H1 (cell line): ENCODE data around the gene ENPEP. TPM values are rescaled to one million over a fixed set of nuclear protein-coding genes. Genes with fewer than 3 reads are reported as not detected.

ENCODE experiments used
- CTCF ChIA-PET: fragments of 300-600 bp; sonication (Branson Sonifier 250); formaldehyde crosslinking; loops from one replicate; lab custom pipeline; 2021; ENCODE audit not compliant: partially characterized antibody; lab: Charles Lee
- POLR2A ChIA-PET: fragments of 300-600 bp; sonication (Branson Sonifier 250); formaldehyde crosslinking; loops from one replicate; lab custom pipeline; 2021; ENCODE audit warnings: inconsistent platforms; ENCODE audit not compliant: partially characterized antibody; lab: Charles Lee
- DNase-seq, 2 experiments: peaks; one replicate each; pipeline versions ENCODE4 v3.0.0 to v3.0.0-alpha.2; 2010 to 2022; ENCODE audit warnings: low spot score in 2 of 2, low read depth in 1 of 2, mixed read lengths in 1 of 2
- FAIRE-seq: peaks from 2 replicates; lab custom pipeline; 2011; peaks lifted over from hg19 to GRCh38; lab: Jason Lieb, UNC
- H2AFZ ChIP-seq: 2 replicates; pipeline ENCODE4 v1.8.1; 2012; ENCODE audit warnings: low read length, inconsistent platforms
- H2AK5ac ChIP-seq: 2 replicates; pipeline ENCODE4 v1.6.1; 2013; ENCODE audit warnings: low read depth, low read length
- H2BK120ac ChIP-seq: replicated peaks from 2 replicates; pipeline ENCODE3; 2013; ENCODE audit warnings: low read depth, low read length, inconsistent platforms
- H2BK12ac ChIP-seq: 2 replicates; pipeline ENCODE4 v1.6.1; 2013; ENCODE audit warnings: low read depth, low read length
- H2BK15ac ChIP-seq: 2 replicates; pipeline ENCODE4 v1.6.1; 2013; ENCODE audit warnings: low read length
- H2BK20ac ChIP-seq: 2 replicates; pipeline ENCODE4 v1.6.1; 2013; ENCODE audit warnings: low read length
- H2BK5ac ChIP-seq: 2 replicates; pipeline ENCODE4 v1.6.1; 2013; ENCODE audit warnings: low read depth, low read length
- H3K14ac ChIP-seq: 2 replicates; pipeline ENCODE4 v1.6.1; 2013; ENCODE audit warnings: inconsistent platforms; ENCODE audit not compliant: insufficient read length
- H3K18ac ChIP-seq: 2 replicates; pipeline ENCODE4 v1.6.1; 2013; ENCODE audit warnings: low read length; ENCODE audit errors: extremely low read depth
- H3K23ac ChIP-seq: 2 replicates; pipeline ENCODE4 v1.6.1; 2013; ENCODE audit warnings: inconsistent platforms; ENCODE audit not compliant: insufficient read length
- H3K23me2 ChIP-seq: 2 replicates; pipeline ENCODE4 v1.6.1; 2013; ENCODE audit warnings: low read depth, low read length
- H3K27ac ChIP-seq: 2 replicates; pipeline ENCODE4 v1.6.1; 2011; ENCODE audit warnings: low read depth, low read length, inconsistent platforms
- H3K27me3 ChIP-seq, 4 experiments: replicated peaks in 1 of 4; 1 replicate in 1 of 4; 2 replicates in 3 of 4; pipeline versions ENCODE4 v1.6.1 to v1.8.1; 2011 to 2013; ENCODE audit warnings: low read length in 3 of 4, mild to moderate bottlenecking in 3 of 4, inconsistent platforms in 2 of 4, mixed read lengths in 2 of 4, moderate library complexity in 1 of 4; ENCODE audit not compliant: control insufficient read depth in 3 of 4, insufficient read depth in 3 of 4; ENCODE audit errors: extremely low read depth in 1 of 4
- H3K36me3 ChIP-seq, 4 experiments: 2 replicates each; pipeline versions ENCODE4 v1.6.1 to v1.8.1; 2011 to 2013; ENCODE audit warnings: mild to moderate bottlenecking in 4 of 4, low read length in 3 of 4, moderate library complexity in 2 of 4, control low read depth in 1 of 4, inconsistent platforms in 1 of 4; ENCODE audit not compliant: insufficient read depth in 4 of 4, control insufficient read depth in 2 of 4
- H3K4ac ChIP-seq: replicated peaks from 2 replicates; pipeline ENCODE3; 2013; ENCODE audit warnings: low read length, low read depth, mixed read lengths, inconsistent platforms; ENCODE audit not compliant: insufficient read length
- H3K4me1 ChIP-seq, 4 experiments: replicated peaks in 1 of 4; 1 replicate in 1 of 4; 2 replicates in 3 of 4; pipeline versions ENCODE4 v1.6.1 to v1.8.1; 2011 to 2013; ENCODE audit warnings: low read length in 3 of 4, inconsistent platforms in 2 of 4, mixed read lengths in 1 of 4; ENCODE audit not compliant: insufficient read depth in 4 of 4, control insufficient read depth in 3 of 4
- H3K4me2 ChIP-seq, 2 experiments: 2 replicates each; pipeline versions ENCODE4 v1.6.1 to v1.8.1; 2011 to 2013; ENCODE audit warnings: low read depth in 2 of 2, low read length in 2 of 2, control low read depth in 1 of 2, inconsistent platforms in 1 of 2, mild to moderate bottlenecking in 1 of 2; ENCODE audit not compliant: insufficient read depth in 1 of 2
- H3K4me3 ChIP-seq, 4 experiments: fragments of 200-600, 300-600 bp in 1 of 4; sonication (generic), shearing (Covaris generic), sonication (Bioruptor Twin) in 1 of 4; 2 replicates each; pipeline versions ENCODE4 v1.5.1 to v1.8.1; 2011 to 2016; ENCODE audit warnings: low read length in 4 of 4, low read depth in 3 of 4, control low read depth in 2 of 4, inconsistent platforms in 2 of 4, mild to moderate bottlenecking in 2 of 4, mixed read lengths in 1 of 4, moderate library complexity in 1 of 4; ENCODE audit not compliant: insufficient read depth in 2 of 4; ENCODE audit errors: extremely low read depth in 1 of 4
- H3K56ac ChIP-seq: replicated peaks from 2 replicates; pipeline ENCODE3; 2013; ENCODE audit warnings: low read depth, mild to moderate bottlenecking, mixed read lengths, low read length, inconsistent platforms; ENCODE audit not compliant: insufficient read length
- H3K79me1 ChIP-seq: 2 replicates; pipeline ENCODE4 v1.6.1; 2013; ENCODE audit warnings: low read depth, low read length, control low read depth
- H3K79me2 ChIP-seq, 2 experiments: 2 replicates each; pipeline versions ENCODE4 v1.6.1 to v1.8.1; 2012 to 2013; ENCODE audit warnings: low read length in 2 of 2, mild to moderate bottlenecking in 2 of 2, inconsistent platforms in 1 of 2; ENCODE audit not compliant: insufficient read depth in 2 of 2, control insufficient read depth in 1 of 2
- H3K9ac ChIP-seq, 4 experiments: replicated peaks in 1 of 4; 1 replicate in 1 of 4; 2 replicates in 3 of 4; pipeline versions ENCODE4 v1.6.1 to v1.8.1; 2011 to 2013; ENCODE audit warnings: low read depth in 3 of 4, low read length in 3 of 4, control low read depth in 2 of 4, mild to moderate bottlenecking in 2 of 4, moderate library complexity in 2 of 4, inconsistent platforms in 1 of 4; ENCODE audit errors: extremely low read depth in 1 of 4
- H3K9me3 ChIP-seq, 2 experiments: 2 replicates each; pipeline versions ENCODE4 v1.6.1 to v1.8.1; 2012 to 2013; ENCODE audit warnings: mild to moderate bottlenecking in 2 of 2, moderate library complexity in 2 of 2, control low read depth in 1 of 2, inconsistent platforms in 1 of 2, low read depth in 1 of 2, low read length in 1 of 2, mixed read lengths in 1 of 2; ENCODE audit not compliant: insufficient read depth in 2 of 2
- H4K20me1 ChIP-seq, 2 experiments: replicated peaks in 1 of 2; 2 replicates each; pipeline versions ENCODE3 to v1.8.1; 2011 to 2013; ENCODE audit warnings: inconsistent platforms in 2 of 2, low read length in 2 of 2, mild to moderate bottlenecking in 1 of 2; ENCODE audit not compliant: insufficient read depth in 2 of 2, control insufficient read depth in 1 of 2
- H4K5ac ChIP-seq: 2 replicates; pipeline ENCODE4 v1.6.1; 2013; ENCODE audit warnings: low read length, low read depth, mixed read lengths, inconsistent platforms; ENCODE audit not compliant: insufficient read length
- H4K8ac ChIP-seq: 2 replicates; pipeline ENCODE4 v1.8.0; 2013; ENCODE audit warnings: mild to moderate bottlenecking, moderate library complexity, low read length, inconsistent platforms; ENCODE audit not compliant: insufficient read depth; ENCODE audit errors: extremely low read depth
- H4K91ac ChIP-seq: replicated peaks from 2 replicates; pipeline ENCODE3; 2013; ENCODE audit warnings: low read length, mixed read lengths, inconsistent platforms; ENCODE audit not compliant: insufficient read length
- GTF2F1 ChIP-seq: IDR thresholded peaks from 2 replicates; pipeline ENCODE4 v1.6.1; 2012; ENCODE audit warnings: low read depth, low read length, improper control_type of control experiment, borderline replicate concordance
- POLR2AphosphoS5 ChIP-seq: IDR thresholded peaks from 2 replicates; pipeline ENCODE4 v1.6.1; 2011; ENCODE audit warnings: low read depth, low read length
- TCF12 ChIP-seq: IDR thresholded peaks from 2 replicates; pipeline ENCODE4 v1.6.1; 2011; ENCODE audit warnings: low read depth, mild to moderate bottlenecking, low read length
- WGBS, 2 experiments: shearing (Covaris generic) in 1 of 2; methylation state at CpG; one replicate each; pipeline versions ENCODE4 v1.1.6 to v1.1.7; 2013 to 2015; ENCODE audit warnings: low lambda C conversion rate in 2 of 2, mixed read lengths in 2 of 2, inconsistent platforms in 1 of 2, low coverage in 1 of 2, missing lambda C conversion rate in 1 of 2; ENCODE audit not compliant: insufficient replicate concordance in 2 of 2, insufficient coverage in 1 of 2, insufficient read length in 1 of 2; ENCODE audit errors: extremely low coverage in 1 of 2, missing lambda C conversion rate in 1 of 2; 5-methylcytosine and 5-hydroxymethylcytosine counted together
- polyA plus RNA-seq, 7 experiments: library from polyadenylated mRNA; depleted of rRNA in 3 of 7; stranded (reverse) in 5 of 7; unstranded in 2 of 7; fragments of >200 nt in 5 of 7; fragments of 200-250 nt in 2 of 7; gene quantifications; 1 replicate in 5 of 7; 2 replicates in 1 of 7; 4 replicates in 1 of 7; pipeline versions ENCODE4 v1.2.1 to v1.2.3, GENCODE V29; 2011 to 2013; ENCODE audit warnings: missing spikeins in 2 of 7, mixed read lengths in 2 of 7
- total RNA-seq: library from RNA; stranded (reverse); fragmentation: NEBNext Ultra II Directional; extraction: Animal tissue kit (Norgen Biotek cat#: 25700); gene quantifications from 2 replicates; pipeline ENCODE4 v1.2.1, GENCODE V29; 2021

Gene ENPEP
- total and polyA plus RNA-seq, 2 of the 8 experiments (the other 6 are each of a cell fraction or from before 2014, with no cell fraction given), result 0.09 to 0.61 TPM

DNA sequence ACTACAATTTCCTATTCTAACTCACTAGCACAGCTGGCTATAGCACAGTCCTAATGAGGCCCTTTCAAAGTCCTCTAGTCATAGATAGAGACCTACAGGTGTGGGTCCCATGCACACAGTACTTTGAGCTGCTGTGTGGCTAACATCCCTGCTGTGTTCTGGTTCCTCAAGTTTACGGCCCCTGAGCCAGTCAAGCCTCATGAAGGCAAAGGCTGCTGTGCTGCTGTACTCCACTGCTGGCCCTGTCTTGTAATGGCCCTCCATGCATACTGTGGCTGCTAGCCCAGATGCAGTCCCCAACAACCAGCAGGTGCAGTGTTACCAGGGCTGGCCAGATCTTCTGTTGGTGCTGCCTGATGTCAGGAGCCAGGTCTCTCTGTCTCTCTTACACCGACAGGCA, 23.4 kb upstream of the ENPEP start:
- Histone ChIP-seq H2BK120ac (no peak overlapping the region), H2BK12ac (no peak overlapping the region), H2BK20ac (no peak overlapping the region), H2AK5ac (no peak overlapping the region), H3K27me3 (peaks cover 0 to 2% (median 0%) of the 10 kb centered on the region in 4 experiments; a peak in 2 of 7 replicates), H3K4ac (no peak overlapping the region), H2BK5ac (no peak overlapping the region), H4K5ac (no peak overlapping the region), H3K56ac (no peak overlapping the region), H3K9me3 (no peaks in the 10 kb centered on the region), H2AFZ (no peak overlapping the region), H4K91ac (no peak overlapping the region), H3K14ac (no peak overlapping the region), H3K9ac (no peak overlapping the region), H3K4me3 (no peak overlapping the region), H3K4me1 (no peaks in the 10 kb centered on the region), H4K20me1 (no peaks in the 10 kb centered on the region), H4K8ac (no peak overlapping the region), H3K18ac (no peak overlapping the region), H3K4me2 (no peak overlapping the region), H3K23me2 (no peaks in the 10 kb centered on the region), H3K79me2 (no peaks in the 10 kb centered on the region), H3K36me3 (no peaks in the 10 kb centered on the region), H3K23ac (no peak overlapping the region), H3K79me1 (no peaks in the 10 kb centered on the region), H3K27ac (no peak overlapping the region), H2BK15ac (no peak overlapping the region)
- FAIRE-seq (no peak), DNase-seq (no peak)
- TF ChIP-seq POLR2AphosphoS5 (peak; percentile 90), TCF12 (peak; percentile 94), GTF2F1 (no peak)
- 93% methylated on average over 2 of the region's 2 CpGs; no CpG with 5 or more reads in 1 of the 2 experiments for WGBS, 2 experiments
- ChIA-PET POLR2A (no interaction called here), CTCF (interaction anchor here (0.9 to 1.6 kb wide), 4 partner anchors 10 to 68 kb away, joined by 3 to 4 read pairs (median 3); no protein-coding TSS in a partner anchor)
